Activated naive CD8-positive, alpha-beta T cell treated with anti-CD3 and anti-CD28 coated beads for 36 hours (primary cell): ENCODE results near the gene MLH1. TPM values are rescaled to one million over a fixed set of nuclear protein-coding genes. Genes with fewer than 3 reads are reported as not detected.

Experiments
- DNase-seq: peaks from one replicate; pipeline ENCODE4 v3.0.0; 2021
- H3K27ac Mint-ChIP-seq: one replicate; pipeline ENCODE4 v1.8.0; 2022; ENCODE audit warnings: mild to moderate bottlenecking, moderate library complexity, mixed read lengths
- H3K27me3 Mint-ChIP-seq: one replicate; pipeline ENCODE4 v1.8.0; 2022; ENCODE audit warnings: mild to moderate bottlenecking, mixed read lengths
- H3K36me3 Mint-ChIP-seq: one replicate; pipeline ENCODE4 v1.8.0; 2021; ENCODE audit warnings: mild to moderate bottlenecking, mixed read lengths
- H3K4me1 Mint-ChIP-seq: one replicate; pipeline ENCODE4 v1.8.0; 2021; ENCODE audit warnings: mixed read lengths
- H3K4me3 Mint-ChIP-seq: one replicate; pipeline ENCODE4 v1.8.0; 2022; ENCODE audit warnings: mild to moderate bottlenecking, moderate library complexity, mixed read lengths
- H3K9me3 Mint-ChIP-seq: one replicate; pipeline ENCODE4 v1.8.0; 2022; ENCODE audit warnings: mixed read lengths
- total RNA-seq, 2 experiments: library from RNA; stranded (reverse); gene quantifications; one replicate each; pipeline ENCODE4 v1.2.3, GENCODE V29; 2021

The MLH1 gene
- total RNA-seq, 2 experiments from 2014 or later, result 82.3 to 83.7 TPM

GRCh38 chr3:36964331-36964730, 29.0 kb upstream of the MLH1 start:
- Mint-ChIP-seq H3K4me3 (no peak overlapping the region), H3K27ac (no peak overlapping the region), H3K27me3 (no peaks in the 10 kb centered on the region), H3K4me1 (peaks cover 4% of the 10 kb centered on the region), H3K36me3 (peaks cover 2% of the 10 kb centered on the region), H3K9me3 (no peaks in the 10 kb centered on the region)
- DNase-seq, result no peak

GRCh38 chr3:36964817-36965216, 28.5 kb upstream of the MLH1 start:
- H3K27me3 Mint-ChIP-seq, result no peaks in the 10 kb centered on the region
- H3K4me3 Mint-ChIP-seq, result no peak overlapping the region
- H3K36me3 Mint-ChIP-seq, result peaks cover 2% of the 10 kb centered on the region
- H3K27ac Mint-ChIP-seq, result no peak overlapping the region
- no peaks in the 10 kb centered on the region for H3K9me3 Mint-ChIP-seq
- DNase-seq, result no peak
- H3K4me1 Mint-ChIP-seq, result peaks cover 8% of the 10 kb centered on the region

GRCh38 chr3:36965440-36965839, 27.9 kb upstream of the MLH1 start:
- no peaks in the 10 kb centered on the region for H3K9me3 Mint-ChIP-seq
- no peak overlapping the region for H3K4me3 Mint-ChIP-seq
- H3K27ac Mint-ChIP-seq, result no peak overlapping the region
- peaks cover 11% of the 10 kb centered on the region for H3K4me1 Mint-ChIP-seq
- DNase-seq, result no peak
- H3K27me3 Mint-ChIP-seq, result no peaks in the 10 kb centered on the region
- peaks cover 2% of the 10 kb centered on the region for H3K36me3 Mint-ChIP-seq

- Mint-ChIP-seq H3K36me3 (peaks cover 2% of the 10 kb centered on the region), H3K4me3 (no peak overlapping the region), H3K27ac (no peak overlapping the region), H3K27me3 (no peaks in the 10 kb centered on the region), H3K4me1 (peaks cover 15% of the 10 kb centered on the region), H3K9me3 (no peaks in the 10 kb centered on the region)
- no peak for DNase-seq
Measured at GRCh38 chr3:36969085-36969484, 24.2 kb upstream of the MLH1 start.

- H3K27me3 Mint-ChIP-seq, result no peaks in the 10 kb centered on the region
- H3K9me3 Mint-ChIP-seq, result no peaks in the 10 kb centered on the region
- peaks cover 3% of the 10 kb centered on the region for H3K36me3 Mint-ChIP-seq
- peak; percentile 35 for DNase-seq
- H3K4me3 Mint-ChIP-seq, result no peak overlapping the region
- no peak overlapping the region for H3K27ac Mint-ChIP-seq
- peaks cover 15% of the 10 kb centered on the region for H3K4me1 Mint-ChIP-seq
Measured at GRCh38 chr3:36969540-36970432, 23.5 kb upstream of the MLH1 start.

- Mint-ChIP-seq H3K4me3 (no peak overlapping the region), H3K27ac (no peak overlapping the region), H3K9me3 (no peaks in the 10 kb centered on the region), H3K4me1 (peaks cover 15% of the 10 kb centered on the region), H3K27me3 (no peaks in the 10 kb centered on the region), H3K36me3 (peaks cover 8% of the 10 kb centered on the region)
- no peak for DNase-seq
Measured at GRCh38 chr3:36972163-36972562, 21.2 kb upstream of the MLH1 start.

- Mint-ChIP-seq H3K27ac (no peak overlapping the region), H3K9me3 (no peaks in the 10 kb centered on the region), H3K36me3 (peaks cover 12% of the 10 kb centered on the region), H3K27me3 (no peaks in the 10 kb centered on the region), H3K4me1 (peaks cover 15% of the 10 kb centered on the region), H3K4me3 (no peak overlapping the region)
- no peak for DNase-seq
Measured at GRCh38 chr3:36973139-36973538, 20.2 kb upstream of the MLH1 start.

GRCh38 chr3:36981006-36981405, 12.3 kb upstream of the MLH1 start:
- Mint-ChIP-seq H3K27me3 (no peaks in the 10 kb centered on the region), H3K36me3 (peaks cover 63% of the 10 kb centered on the region), H3K4me1 (no peaks in the 10 kb centered on the region), H3K27ac (no peak overlapping the region), H3K9me3 (peaks cover 19% of the 10 kb centered on the region), H3K4me3 (no peak overlapping the region)
- no peak for DNase-seq

- Mint-ChIP-seq H3K4me1 (peaks cover 33% of the 10 kb centered on the region), H3K4me3 (peak overlapping the region; percentile 6), H3K27me3 (no peaks in the 10 kb centered on the region), H3K36me3 (peaks cover 55% of the 10 kb centered on the region), H3K27ac (peak overlapping the region; percentile 23), H3K9me3 (no peaks in the 10 kb centered on the region)
- DNase-seq, result no peak
Measured at GRCh38 chr3:36988356-36988755, 5.0 kb upstream of the MLH1 start.

- Mint-ChIP-seq H3K36me3 (peaks cover 49% of the 10 kb centered on the region), H3K4me3 (peak overlapping the region; percentile 66), H3K9me3 (no peaks in the 10 kb centered on the region), H3K27ac (peak overlapping the region; percentile 2), H3K27me3 (no peaks in the 10 kb centered on the region), H3K4me1 (peaks cover 33% of the 10 kb centered on the region)
- no peak for DNase-seq
Measured at GRCh38 chr3:36989005-36989404, 4.3 kb upstream of the MLH1 start.

- Mint-ChIP-seq H3K36me3 (peaks cover 44% of the 10 kb centered on the region), H3K9me3 (no peaks in the 10 kb centered on the region), H3K27ac (no peak overlapping the region), H3K27me3 (no peaks in the 10 kb centered on the region), H3K4me3 (peak overlapping the region; percentile 66), H3K4me1 (peaks cover 37% of the 10 kb centered on the region)
- no peak for DNase-seq
Measured at GRCh38 chr3:36989568-36989967, 3.8 kb upstream of the MLH1 start.

- H3K4me3 Mint-ChIP-seq, result no peak overlapping the region
- no peaks in the 10 kb centered on the region for H3K9me3 Mint-ChIP-seq
- DNase-seq, result no peak
- peaks cover 37% of the 10 kb centered on the region for H3K4me1 Mint-ChIP-seq
- H3K36me3 Mint-ChIP-seq, result peaks cover 41% of the 10 kb centered on the region
- H3K27me3 Mint-ChIP-seq, result no peaks in the 10 kb centered on the region
- no peak overlapping the region for H3K27ac Mint-ChIP-seq
Measured at GRCh38 chr3:36991147-36991546, 2.2 kb upstream of the MLH1 start.

GRCh38 chr3:36991923-36992805, 1.2 kb upstream of the MLH1 start:
- no peak overlapping the region for H3K27ac Mint-ChIP-seq
- no peak overlapping the region for H3K4me3 Mint-ChIP-seq
- peaks cover 46% of the 10 kb centered on the region for H3K4me1 Mint-ChIP-seq
- H3K9me3 Mint-ChIP-seq, result no peaks in the 10 kb centered on the region
- H3K36me3 Mint-ChIP-seq, result peaks cover 50% of the 10 kb centered on the region
- peak; percentile 14 for DNase-seq
- H3K27me3 Mint-ChIP-seq, result no peaks in the 10 kb centered on the region

- H3K36me3 Mint-ChIP-seq, result peaks cover 51% of the 10 kb centered on the region
- DNase-seq, result peak; percentile 97
- peaks cover 46% of the 10 kb centered on the region for H3K4me1 Mint-ChIP-seq
Measured at GRCh38 chr3:36992806-36993325, 452 bp upstream of the MLH1 start, which contains the start of gene EPM2AIP1. EPM2AIP1 (minus strand) TSS chr3:36993131; CDS start chr3:36993077, 54 bp downstream.

GRCh38 chr3:37014620-37015019, 21.3 kb downstream of the MLH1 start:
- Mint-ChIP-seq H3K27ac (no peak overlapping the region), H3K27me3 (no peaks in the 10 kb centered on the region), H3K36me3 (peaks cover 33% of the 10 kb centered on the region)

More at GRCh38 chr3:36992806-36993325, 452 bp upstream of the MLH1 start, which contains the start of gene EPM2AIP1:
- H3K27ac Mint-ChIP-seq, result no peak within 1 kb of the TSS
- H3K9me3 Mint-ChIP-seq, result no peaks in the 10 kb centered on the region
- H3K27me3 Mint-ChIP-seq, result no peaks in the 10 kb centered on the region
- H3K4me3 Mint-ChIP-seq, result no peak within 1 kb of the TSS

More at GRCh38 chr3:37014620-37015019, 21.3 kb downstream of the MLH1 start:
- H3K4me1 Mint-ChIP-seq, result no peaks in the 10 kb centered on the region
- no peak for DNase-seq
- H3K4me3 Mint-ChIP-seq, result no peak overlapping the region
- H3K9me3 Mint-ChIP-seq, result no peaks in the 10 kb centered on the region
